IPS DF 4.7 (cell line): ENCODE data around the gene SLC25A21.
"Not testable (repeated sequence)": the region's sequence is repeated elsewhere in the genome, so short reads cannot be mapped to it uniquely, and the experiment has no call there.

Experiments
- DNase-seq: peaks from one replicate; pipeline ENCODE4 v3.0.0-alpha.2; 2013; ENCODE audit warnings: low spot score; ENCODE audit errors: extremely low read depth

Gene SLC25A21

DNA sequence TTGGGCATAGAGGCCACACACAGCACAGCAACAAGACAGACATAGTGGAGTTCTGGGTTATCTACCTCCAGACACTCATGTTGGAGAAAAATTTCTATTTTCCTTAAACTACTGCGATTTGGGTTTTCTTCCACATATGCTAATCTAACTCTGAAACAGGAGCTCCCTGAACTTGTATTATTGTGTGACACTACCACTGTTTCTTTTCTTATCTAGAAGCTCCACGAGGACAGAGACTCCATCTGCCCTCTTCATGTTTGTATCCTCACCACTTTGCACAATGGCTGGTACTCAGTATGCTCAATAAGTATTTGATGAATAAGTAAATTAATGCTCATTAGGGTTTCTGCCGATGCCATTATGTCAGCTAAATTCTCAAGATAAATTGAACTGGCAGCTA, 292.1 kb downstream of the SLC25A21 start:
- no peak for DNase-seq

DNA sequence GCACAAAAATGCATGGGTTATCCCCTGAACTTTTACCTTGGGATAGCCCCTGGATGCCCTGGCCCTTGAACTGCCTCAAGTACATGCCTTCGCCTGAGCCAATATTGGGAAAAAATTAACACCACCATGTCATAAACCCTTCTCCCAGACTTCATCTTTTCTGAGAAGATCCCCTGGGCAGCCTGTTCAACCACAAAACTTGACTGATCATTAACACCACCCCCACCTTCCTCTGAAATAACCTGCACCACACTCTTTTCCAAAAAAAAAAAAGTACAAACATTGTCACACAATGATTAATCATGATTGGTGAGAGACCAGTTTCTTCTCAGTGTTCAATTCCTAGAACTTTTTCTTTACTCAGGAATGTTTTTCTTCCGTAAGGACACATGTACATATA, 292.8 kb downstream of the SLC25A21 start:
- DNase-seq: no peak

DNA sequence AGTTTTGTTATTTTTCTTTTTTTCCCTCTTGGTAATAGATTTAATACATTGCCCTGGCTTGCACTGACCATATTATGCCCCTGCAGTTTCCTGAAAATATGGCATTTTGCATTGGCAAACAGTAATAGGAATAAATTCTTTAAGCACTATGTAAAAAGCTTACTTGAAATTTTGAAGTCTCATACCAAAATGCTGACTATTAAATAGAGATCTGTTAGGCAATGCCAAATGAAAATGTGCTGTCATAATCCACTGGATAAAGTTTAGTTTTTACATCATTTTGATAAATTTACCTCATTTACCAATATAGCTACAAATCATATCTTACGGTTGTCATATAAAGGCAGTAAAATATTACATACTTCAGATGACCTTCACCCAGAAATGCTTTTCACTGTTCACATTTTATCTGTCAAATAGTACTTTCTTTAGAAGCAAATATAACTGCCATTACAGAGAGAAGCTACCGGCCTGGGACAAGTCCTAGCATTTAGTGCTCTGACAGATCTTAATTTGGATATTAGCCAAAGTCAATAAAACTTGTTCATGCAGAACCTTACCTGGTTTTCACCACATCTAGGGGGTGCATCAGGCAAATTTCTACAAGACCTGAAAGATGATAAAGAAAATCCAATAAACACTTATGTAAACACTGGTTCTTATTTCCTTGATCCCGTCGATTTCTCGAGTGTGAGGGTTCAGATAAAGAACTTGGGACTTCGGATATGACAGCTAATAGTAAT, 297.8 kb downstream of the SLC25A21 start:
- DNase-seq: no peak

DNA sequence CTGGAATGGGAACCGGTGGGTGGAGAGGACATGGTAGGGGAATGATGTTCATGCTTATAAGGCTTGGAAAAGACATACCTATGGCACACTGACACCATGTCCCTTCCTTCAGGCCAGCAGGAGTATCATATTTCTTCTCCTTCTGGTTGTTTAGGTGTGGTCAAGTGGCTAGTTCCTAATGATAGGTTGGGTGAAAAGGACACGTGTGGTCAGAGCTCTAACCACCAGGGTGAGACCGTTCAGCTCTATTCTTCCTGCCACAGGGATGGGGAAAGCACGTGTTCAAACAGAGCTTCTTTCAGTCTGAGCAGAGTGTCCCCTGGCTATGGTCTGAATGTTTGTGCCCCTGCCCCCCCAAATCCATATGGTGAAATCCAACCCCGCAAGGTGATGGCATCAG, 301.6 kb downstream of the SLC25A21 start:
- DNase-seq: no peak

DNA sequence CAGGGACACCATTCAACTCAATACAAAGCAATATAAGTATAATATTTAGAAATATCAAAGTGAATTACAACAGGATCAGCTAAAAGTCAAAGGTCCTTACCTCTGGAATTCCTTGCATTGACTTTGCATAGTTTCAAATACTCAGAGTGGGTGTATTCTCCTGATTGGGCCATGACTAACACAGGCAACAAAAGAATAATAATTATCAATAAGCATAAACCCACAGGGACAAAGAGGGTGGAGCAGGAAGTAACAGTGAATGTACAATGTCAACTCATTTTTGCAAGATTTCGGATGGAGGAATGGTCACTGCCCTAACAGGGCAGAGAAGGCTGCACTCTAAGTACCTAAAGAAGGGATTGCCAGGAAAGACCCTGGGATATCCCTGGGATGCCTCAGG, 303.3 kb downstream of the SLC25A21 start:
- DNase-seq: no peak

DNA sequence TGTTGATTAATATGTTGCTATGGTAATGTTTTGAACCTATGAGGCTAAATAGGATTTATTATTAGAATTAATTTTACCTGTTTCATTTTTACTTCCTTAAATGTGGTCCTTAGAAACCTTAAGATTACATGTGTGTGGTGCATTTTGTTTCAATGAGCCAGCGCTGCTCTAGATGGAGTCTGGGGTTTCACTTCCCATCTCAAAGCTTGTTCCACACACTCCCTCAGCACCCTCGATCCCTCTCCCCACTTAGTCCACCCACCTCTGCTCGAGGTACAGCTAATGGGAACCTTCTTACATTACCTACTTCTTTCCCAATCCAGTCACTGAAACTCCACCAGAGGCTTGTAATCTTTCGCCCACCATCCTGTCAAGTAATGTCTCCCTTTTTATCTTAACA, 305.5 kb downstream of the SLC25A21 start:
- DNase-seq: no peak

DNA sequence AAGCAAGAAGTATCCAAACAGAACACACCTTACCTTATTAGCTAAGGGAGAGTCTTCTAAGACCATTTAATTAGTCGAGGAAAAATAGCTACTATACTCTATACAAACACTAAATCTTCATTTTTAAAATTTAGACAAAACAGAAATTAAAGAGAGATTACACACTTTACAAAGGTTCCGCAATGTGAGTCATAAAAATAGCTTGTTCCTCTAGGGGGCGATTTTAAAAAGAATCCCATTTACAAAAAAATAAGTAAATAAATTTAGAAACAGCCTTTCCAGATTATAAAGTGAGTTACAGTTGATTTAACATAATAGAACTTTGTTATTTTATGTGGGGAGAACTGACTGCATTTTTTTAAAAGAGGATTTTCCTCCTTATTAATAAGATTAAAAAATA, 309.1 kb downstream of the SLC25A21 start:
- DNase-seq: no peak

DNA sequence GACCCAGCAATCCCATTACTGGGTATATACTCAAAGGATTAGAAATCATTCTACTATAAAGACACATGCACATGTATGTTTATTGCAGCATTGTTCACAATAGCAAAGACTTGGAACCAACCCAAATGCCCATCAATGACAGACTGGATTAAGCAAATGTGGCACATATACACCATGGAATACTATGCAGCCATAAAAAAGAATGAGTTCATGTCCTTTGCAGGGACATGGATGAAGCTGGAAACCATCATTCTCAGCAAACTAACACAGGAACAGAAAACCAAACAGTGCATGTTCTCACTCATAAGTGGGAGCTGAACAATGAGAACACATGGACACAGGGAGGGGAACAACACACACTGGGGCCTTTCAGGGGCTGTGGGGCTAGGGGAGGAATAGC, 310.2 kb downstream of the SLC25A21 start:
- DNase-seq: not testable (repeated sequence)

DNA sequence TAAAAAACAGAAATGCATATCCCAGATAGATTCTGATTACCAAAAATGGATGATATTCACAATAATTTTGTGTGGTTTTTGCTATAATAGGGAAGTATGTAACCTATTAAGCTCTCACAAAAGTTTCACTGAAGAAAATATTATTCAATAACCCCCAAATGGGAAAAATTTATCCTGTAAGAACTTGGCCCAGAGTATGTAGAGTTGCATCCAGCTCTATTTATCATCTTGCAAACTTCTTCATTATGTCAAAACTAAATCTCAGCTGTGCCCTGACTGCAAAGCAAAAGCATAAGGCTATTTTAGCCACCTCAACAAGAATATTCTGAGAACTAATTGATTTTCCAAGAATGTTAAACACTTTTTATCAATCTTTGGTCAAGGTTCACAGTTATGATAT, 311.6 kb downstream of the SLC25A21 start:
- no peak for DNase-seq

DNA sequence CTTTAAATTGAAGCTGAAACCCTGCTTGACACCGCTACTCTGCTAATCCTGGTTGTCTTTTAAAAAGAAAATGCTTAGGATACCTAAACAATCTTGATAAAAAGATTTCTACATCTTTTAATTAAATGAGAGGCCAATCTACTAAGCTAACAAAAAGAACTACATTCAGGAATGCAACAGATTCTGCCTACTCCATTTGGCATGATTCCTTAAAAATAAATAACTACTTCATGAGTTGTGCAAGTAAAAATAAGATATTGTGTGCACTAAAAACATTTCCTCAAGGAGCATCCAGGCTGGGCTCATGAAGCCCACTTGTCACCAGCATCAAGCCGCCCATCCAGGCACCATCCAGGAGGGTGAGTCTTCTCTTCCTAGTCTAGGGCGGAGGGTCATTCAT, 313.3 kb downstream of the SLC25A21 start:
- no peak for DNase-seq

DNA sequence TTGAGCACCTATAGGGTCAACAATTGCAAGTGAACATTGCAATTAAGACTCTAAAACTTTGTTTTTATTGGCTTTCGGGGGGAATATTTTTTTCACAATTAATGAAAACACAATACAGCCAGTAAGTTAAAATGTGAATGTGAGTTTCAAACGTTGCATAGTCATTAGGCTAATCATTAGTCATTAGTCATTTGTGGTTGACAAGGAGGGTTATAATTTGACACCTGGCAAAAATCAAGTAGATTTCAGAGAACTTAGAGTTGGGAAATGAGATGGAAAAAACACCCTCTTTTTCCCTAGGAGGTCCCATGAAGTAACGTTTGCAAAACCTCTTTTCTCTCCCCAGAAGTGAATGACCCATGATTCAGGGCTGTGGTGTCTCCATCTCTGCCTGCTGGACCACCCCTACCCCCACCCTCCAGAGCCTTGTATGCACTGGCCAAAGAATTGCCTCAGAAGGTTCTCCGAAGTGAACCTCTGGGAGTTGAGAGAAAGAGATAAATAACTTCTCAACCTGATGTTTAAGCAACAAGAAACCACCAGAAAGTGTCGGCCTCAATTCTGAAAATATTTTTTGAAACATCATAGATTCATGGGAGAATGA, 314.5 kb downstream of the SLC25A21 start:
- no peak for DNase-seq

DNA sequence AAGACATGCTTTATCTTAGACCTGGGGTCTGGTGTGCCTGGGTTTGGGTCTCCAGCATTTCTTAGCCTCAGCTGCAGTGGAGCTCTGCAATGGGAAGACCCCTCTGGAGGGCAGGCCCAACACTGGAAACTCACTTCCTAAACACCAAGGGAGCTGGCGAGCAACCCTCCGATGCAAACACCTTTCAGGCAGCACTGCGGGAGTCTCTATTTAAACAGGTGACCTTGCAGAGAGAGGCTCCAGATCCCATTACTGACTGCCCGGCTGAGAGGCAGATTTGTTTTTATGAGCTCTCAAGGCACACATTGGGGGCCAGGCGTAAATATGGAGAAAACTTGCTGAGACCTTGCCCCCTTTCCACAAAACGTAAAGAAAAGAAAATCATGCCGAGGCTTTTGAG, 315.3 kb downstream of the SLC25A21 start:
- no peak for DNase-seq

DNA sequence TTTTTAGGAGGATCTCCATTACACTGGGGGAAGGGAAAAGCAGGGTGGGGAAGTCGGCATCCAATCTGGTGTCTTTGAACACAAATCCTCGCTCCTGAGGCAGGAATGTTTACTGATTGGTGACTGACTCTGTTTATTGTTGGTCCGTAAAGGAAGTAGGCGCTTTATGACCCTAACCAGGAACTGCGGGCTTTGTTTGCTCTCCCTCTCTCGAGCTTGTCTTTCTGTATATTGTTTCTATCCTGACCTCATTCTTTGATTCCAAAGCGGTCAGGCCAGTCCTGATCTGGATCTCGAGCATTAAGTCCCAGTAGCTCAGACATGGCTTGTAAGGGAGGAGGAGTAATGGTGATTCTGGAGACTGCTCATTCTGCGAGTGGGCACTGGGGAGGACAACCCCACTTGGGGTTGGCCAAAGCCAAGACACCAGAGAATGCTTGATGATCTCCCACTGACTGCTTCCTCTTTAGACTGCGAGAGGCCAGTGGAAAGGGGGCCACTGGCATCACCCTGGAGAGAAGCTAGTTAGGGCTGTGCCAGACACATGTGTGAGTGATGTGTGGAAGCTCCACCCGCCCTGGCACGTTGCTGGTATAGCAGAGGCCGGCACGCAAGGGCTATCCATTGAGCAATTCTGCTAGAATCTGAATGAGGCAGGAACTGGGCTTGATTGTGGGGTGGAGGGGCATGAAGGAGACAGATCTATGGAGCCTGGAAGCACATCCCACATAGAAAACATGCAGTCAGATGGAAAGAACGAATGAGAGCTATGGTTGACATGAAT, 316.1 kb downstream of the SLC25A21 start:
- DNase-seq: no peak

DNA sequence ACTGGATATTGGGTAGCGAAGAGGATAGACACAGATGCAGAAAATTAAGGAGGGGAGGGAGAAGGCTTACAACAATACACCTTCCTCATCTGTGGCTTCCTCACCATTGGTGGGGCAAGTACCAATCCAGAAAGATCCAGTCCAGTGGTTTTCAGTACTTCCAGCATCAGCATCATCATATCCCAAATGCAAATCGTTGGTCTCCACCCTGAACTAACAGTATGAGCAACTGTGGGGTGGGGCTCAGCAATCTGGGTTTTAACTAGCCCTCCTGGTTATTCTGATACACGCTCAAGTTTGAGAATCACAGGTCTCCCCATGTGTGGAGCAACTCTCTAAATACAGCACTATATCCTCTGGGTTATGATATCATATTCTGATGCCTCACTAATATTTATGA, 317.0 kb downstream of the SLC25A21 start:
- no peak for DNase-seq

DNA sequence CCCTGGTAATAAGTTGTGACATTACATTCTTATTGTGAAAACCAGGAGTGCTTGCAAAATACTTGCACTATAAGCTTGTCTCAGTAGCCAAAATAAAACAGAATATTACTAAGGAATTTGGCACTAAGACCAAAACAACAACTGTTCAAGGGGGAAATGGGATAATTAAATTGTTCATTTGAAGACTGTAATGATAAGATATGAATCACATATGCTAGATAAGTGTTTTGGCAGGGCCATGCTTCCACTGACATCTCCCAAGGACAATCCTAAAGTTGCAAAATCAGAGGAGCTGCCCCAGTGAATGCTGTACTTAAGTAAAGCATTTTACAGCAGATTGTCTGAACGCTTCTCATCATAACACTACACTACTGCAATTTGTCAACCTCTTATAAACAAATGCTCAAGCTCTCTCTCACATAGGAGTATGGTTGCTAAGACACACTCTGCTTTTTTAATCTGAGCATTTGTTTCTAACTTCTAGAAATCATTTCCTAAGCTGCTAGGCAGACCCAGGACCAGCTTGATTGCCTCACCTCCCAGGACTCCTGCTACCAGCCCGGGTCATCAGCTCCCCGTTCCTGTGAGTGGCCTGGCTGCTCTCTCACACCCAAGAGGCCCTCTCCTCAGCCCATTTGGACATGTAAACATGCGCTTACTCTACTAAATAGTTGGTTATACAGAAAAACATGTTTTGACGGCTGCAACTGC, 319.3 kb downstream of the SLC25A21 start:
- no peak for DNase-seq

DNA sequence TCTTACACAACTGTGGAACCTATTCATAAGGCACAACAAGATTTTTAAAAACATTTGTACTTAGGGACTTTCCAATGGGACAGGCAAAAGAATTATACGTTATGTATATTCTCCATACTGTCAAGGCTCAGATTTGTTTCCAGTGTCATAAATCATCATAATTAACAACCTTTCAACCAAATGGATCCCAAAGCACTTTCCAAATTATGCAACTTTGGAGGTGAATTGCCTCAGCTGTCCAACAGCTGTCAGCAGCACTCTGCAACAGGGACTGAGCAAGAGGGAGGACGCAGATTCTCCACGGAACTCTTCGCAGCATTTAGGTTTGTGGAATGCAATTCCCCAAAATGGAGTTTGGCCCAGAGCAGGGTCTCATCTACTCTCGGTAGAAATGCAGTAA, 324.2 kb downstream of the SLC25A21 start:
- no peak for DNase-seq

DNA sequence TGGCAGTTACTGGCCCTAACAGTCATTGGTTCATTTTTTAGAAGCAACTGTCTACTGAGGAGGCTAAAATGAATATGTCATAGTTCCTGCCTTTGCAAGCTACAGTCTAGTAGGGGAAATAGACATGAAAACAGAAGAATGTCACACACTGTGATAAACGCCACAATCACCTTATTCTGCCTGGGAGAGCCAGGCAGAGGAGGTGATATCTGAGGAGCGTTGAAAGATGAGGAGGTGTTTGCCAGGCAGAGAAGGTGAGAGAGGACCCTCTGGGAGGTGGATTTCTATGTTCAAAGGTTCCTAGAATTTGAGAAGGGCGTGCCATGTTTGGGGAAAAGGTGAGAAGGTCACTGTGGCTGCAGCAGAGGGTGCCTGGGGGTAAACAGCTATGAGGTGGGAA, 325.0 kb downstream of the SLC25A21 start:
- DNase-seq: no peak

DNA sequence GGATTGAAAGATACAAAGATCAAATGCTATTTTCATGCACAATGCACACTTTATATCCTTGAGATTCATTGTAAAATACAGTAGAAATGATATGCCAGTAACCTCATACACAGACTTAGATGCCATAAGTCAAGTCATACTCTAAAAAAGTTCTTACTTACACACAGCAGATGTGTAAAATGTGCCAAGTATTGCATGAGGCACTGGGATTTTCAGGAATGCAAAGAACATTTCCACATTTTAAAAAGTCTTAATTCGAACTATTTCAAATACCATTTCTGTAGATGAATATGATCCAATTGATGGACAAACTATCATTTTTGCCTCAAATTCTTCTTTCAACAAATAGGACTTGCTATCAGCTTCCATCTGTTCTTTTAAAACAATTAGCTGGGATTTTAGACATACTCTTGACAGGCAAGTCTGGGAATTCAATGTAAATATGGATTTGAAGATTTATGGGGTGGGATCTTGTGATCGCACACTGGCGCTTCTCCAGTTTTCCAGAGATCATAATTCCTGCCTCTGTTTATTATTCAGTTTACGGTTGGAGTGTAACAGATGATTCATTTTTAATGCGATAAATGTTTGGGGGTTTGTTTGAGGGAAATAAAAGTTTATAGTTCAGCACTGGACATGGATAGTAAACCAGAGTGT, 326.9 kb downstream of the SLC25A21 start:
- no peak for DNase-seq

DNA sequence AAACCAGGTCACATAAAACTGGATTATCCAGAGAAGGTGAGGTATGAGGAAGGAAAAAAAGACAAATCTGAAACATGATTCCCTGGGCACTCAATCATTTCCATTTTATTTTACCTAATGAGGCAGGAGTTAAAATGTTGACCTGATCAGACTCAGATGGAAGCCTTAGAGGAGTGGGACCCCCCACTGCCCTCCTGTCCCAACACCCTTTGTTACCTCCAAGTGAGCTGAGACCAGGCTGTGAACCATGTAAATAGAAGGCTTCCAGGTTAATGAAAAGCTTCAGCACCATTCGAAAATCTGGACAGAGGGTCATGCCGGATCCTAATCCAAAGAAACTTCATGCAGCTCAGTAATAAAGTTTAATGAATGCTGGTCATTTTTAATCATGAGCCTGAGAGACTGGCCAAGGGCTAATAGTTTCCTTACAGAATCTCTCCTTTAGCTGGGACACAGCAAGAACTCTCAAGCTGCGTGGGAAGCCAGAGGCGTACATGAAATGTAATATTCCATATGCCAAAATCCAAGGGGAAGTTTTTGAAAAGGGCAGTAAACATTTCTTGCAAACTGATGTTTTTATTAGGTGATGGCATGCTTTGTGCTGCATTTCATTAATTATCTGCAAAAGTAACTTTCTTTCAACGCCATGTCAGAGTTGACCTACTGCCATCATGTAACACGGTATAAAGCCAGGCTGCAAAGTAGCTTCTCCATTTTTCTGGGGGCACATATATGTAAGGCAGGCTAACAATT, 327.8 kb downstream of the SLC25A21 start:
- no peak for DNase-seq

DNA sequence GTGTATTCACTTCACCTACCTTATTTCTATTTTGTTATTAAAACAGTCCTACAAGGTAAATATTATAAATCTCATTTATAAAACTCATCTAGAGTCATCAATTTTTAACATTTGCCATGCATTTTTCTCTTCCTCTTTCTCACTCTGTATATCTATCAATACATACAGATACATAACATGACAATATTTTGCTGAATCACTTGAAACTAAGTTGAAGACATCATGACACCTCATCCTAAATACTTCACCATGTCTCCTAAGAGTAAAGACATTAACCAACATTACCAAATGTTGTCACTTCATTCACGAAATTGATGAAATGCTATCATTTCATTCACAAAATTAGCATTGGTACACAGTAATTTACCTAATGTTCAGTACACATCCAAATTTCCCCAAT, 329.0 kb downstream of the SLC25A21 start:
- DNase-seq: no peak

DNA sequence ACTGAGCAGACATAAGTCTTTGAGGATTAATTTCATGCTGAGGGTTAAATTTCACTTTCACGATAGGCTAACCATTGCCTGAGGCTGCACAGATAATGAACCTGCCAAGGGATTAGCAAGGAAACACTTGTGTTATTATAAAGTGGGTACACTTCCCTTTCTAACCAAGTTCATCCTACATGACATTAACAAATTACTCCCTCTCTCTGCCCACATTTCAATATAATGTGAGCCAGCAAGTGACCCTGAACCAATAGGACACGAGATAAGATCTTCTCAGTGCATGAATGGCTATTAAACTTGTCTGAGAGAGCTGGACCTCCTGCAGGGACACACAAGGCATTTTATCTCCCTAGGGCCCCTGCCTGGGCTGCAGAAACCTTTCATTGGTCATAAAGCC, 337.3 kb downstream of the SLC25A21 start:
- DNase-seq: no peak
